Measurements from ENCODE around the gene UBAC2. TPM values are rescaled to one million over a fixed set of nuclear protein-coding genes. Genes with fewer than 3 reads are reported as not detected.

The UBAC2 gene
- total RNA-seq, 1 experiment from 2014 or later: 103 TPM

- no peaks in the 10 kb centered on the region for H3K9me3 Mint-ChIP-seq (ENCODE audit: unreplicated experiment)
- H3K4me3 ChIP-seq (ENCODE audit: low read depth, low read length): no peak overlapping the region
- TF ChIP-seq CTCF (IDR thresholded peaks at IDR 0.05; ENCODE audit: insufficient read depth in 1 of 2, low read depth in 1 of 2, low read length in 1 of 2, severe bottlenecking in 1 of 2, unreplicated experiment in 1 of 2): no peak
- no peaks in the 10 kb centered on the region for H3K9me3 ChIP-seq
- intact Hi-C loops (cut with micrococcal nuclease; ENCODE audit: unreplicated experiment): no loop called here
- peaks cover 12% of the 10 kb centered on the region for H3K36me3 Mint-ChIP-seq (ENCODE audit: insufficient read depth, unreplicated experiment)
- no peaks in the 10 kb centered on the region for H3K4me1 Mint-ChIP-seq (ENCODE audit: low read depth, unreplicated experiment)
- no peak overlapping the region for H3K4me3 Mint-ChIP-seq (ENCODE audit: unreplicated experiment)
- no peak for DNase-seq
- BruUV-seq (replicated peaks): no TSS peak
- H3K27me3 ChIP-seq (replicated peaks; ENCODE audit: control insufficient read depth, insufficient read depth, low read length): no peaks in the 10 kb centered on the region
- no peaks in the 10 kb centered on the region for H3K27me3 Mint-ChIP-seq (ENCODE audit: insufficient read depth, unreplicated experiment)
- H3K27ac Mint-ChIP-seq (ENCODE audit: unreplicated experiment): no peak overlapping the region
- no peaks in the 10 kb centered on the region for H3K4me1 ChIP-seq
- ChIA-PET CTCF (no interaction called here), POLR2A (no interaction called here)
- no peaks in the 10 kb centered on the region; the same call in 1 of the 2 replicates for H3K36me3 ChIP-seq (ENCODE audit: control insufficient read depth, insufficient read depth, low read length)
These were observed 128.8 kb downstream of the UBAC2 start for GRCh38 chr13:99329477-99329876.

GRCh38 chr13:99330942-99331341 is 130.3 kb downstream of the UBAC2 start:
- no peak for TF ChIP-seq CTCF (IDR thresholded peaks at IDR 0.05; ENCODE audit: insufficient read depth in 1 of 2, low read depth in 1 of 2, low read length in 1 of 2, severe bottlenecking in 1 of 2, unreplicated experiment in 1 of 2)
- no peaks in the 10 kb centered on the region for H3K4me1 Mint-ChIP-seq (ENCODE audit: low read depth, unreplicated experiment)
- no peak for DNase-seq
- no peaks in the 10 kb centered on the region for H3K27me3 Mint-ChIP-seq (ENCODE audit: insufficient read depth, unreplicated experiment)
- CTCF ChIA-PET: no interaction called here
- no TSS peak for BruUV-seq (replicated peaks)
- peaks cover 12% of the 10 kb centered on the region for H3K36me3 Mint-ChIP-seq (ENCODE audit: insufficient read depth, unreplicated experiment)
- no peak overlapping the region for H3K4me3 Mint-ChIP-seq (ENCODE audit: unreplicated experiment)
- H3K4me1 ChIP-seq: no peaks in the 10 kb centered on the region
- no peak overlapping the region for H3K27ac Mint-ChIP-seq (ENCODE audit: unreplicated experiment)
- intact Hi-C loops (cut with micrococcal nuclease; ENCODE audit: unreplicated experiment): no loop called here
- POLR2A ChIA-PET: no interaction called here
- H3K9me3 ChIP-seq: no peaks in the 10 kb centered on the region
- H3K36me3 ChIP-seq (ENCODE audit: control insufficient read depth, insufficient read depth, low read length): no peaks in the 10 kb centered on the region; the same call in 1 of the 2 replicates
- H3K4me3 ChIP-seq (ENCODE audit: low read depth, low read length): no peak overlapping the region
- no peaks in the 10 kb centered on the region for H3K27me3 ChIP-seq (replicated peaks; ENCODE audit: control insufficient read depth, insufficient read depth, low read length)
- no peaks in the 10 kb centered on the region for H3K9me3 Mint-ChIP-seq (ENCODE audit: unreplicated experiment)

GRCh38 chr13:99331881-99332293 is 131.2 kb downstream of the UBAC2 start:
- intact Hi-C loops (cut with micrococcal nuclease; ENCODE audit: unreplicated experiment): no loop called here
- no peaks in the 10 kb centered on the region for H3K4me1 Mint-ChIP-seq (ENCODE audit: low read depth, unreplicated experiment)
- no peaks in the 10 kb centered on the region for H3K27me3 ChIP-seq (replicated peaks; ENCODE audit: control insufficient read depth, insufficient read depth, low read length)
- no peak overlapping the region for H3K4me3 Mint-ChIP-seq (ENCODE audit: unreplicated experiment)
- no peak overlapping the region for H3K27ac Mint-ChIP-seq (ENCODE audit: unreplicated experiment)
- TF ChIP-seq CTCF (IDR thresholded peaks at IDR 0.05; ENCODE audit: insufficient read depth in 1 of 2, low read depth in 1 of 2, low read length in 1 of 2, severe bottlenecking in 1 of 2, unreplicated experiment in 1 of 2): no peak
- BruUV-seq (replicated peaks): no TSS peak
- H3K4me1 ChIP-seq: no peaks in the 10 kb centered on the region
- DNase-seq: no peak
- no peak overlapping the region for H3K4me3 ChIP-seq (ENCODE audit: low read depth, low read length)
- no peaks in the 10 kb centered on the region for H3K9me3 ChIP-seq
- H3K9me3 Mint-ChIP-seq (ENCODE audit: unreplicated experiment): no peaks in the 10 kb centered on the region
- no peaks in the 10 kb centered on the region for H3K27me3 Mint-ChIP-seq (ENCODE audit: insufficient read depth, unreplicated experiment)
- CTCF ChIA-PET: no interaction called here
- no peaks in the 10 kb centered on the region; the same call in 1 of the 2 replicates for H3K36me3 ChIP-seq (ENCODE audit: control insufficient read depth, insufficient read depth, low read length)
- peaks cover 12% of the 10 kb centered on the region for H3K36me3 Mint-ChIP-seq (ENCODE audit: insufficient read depth, unreplicated experiment)
- POLR2A ChIA-PET: no interaction called here
